GM12878 (cell line): ENCODE data around the gene CMSS1. TPM values are rescaled to one million over a fixed set of nuclear protein-coding genes. Genes with fewer than 3 reads are reported as not detected.

Experiments used
- ATAC-seq: fragments of 200-7000 bp; cut with Tn5 transposase; 3 replicates; pipeline ENCODE4 v1.9.1; 2020; ENCODE audit warnings: mild to moderate bottlenecking, moderate library complexity
- BruUV-seq: library from RNA; stranded (reverse); fragments of 400-500 nt; replicated peaks from 2 replicates; lab custom pipeline; 2021; lab: Mats Ljungman, UMichigan
- CTCF ChIA-PET: fragments of 300-600 bp; sonication (Branson Sonifier 250); formaldehyde crosslinking; extraction: SDS; loops from one replicate; lab custom pipeline; 2021; ENCODE audit warnings: inconsistent platforms; lab: Yijun Ruan, JAX
- POLR2A ChIA-PET: fragments of 350-600 bp; formaldehyde crosslinking; extraction: SDS; loops from one replicate; lab custom pipeline; 2021; ENCODE audit warnings: inconsistent platforms; lab: Charles Lee
- RAD21 ChIA-PET: fragments of 300-600 bp; sonication (Branson Sonifier 250); formaldehyde crosslinking; loops from one replicate; lab custom pipeline; 2023; ENCODE audit warnings: antibody characterized with exemption; ENCODE audit not compliant: unreplicated experiment; lab: Charles Lee
- SMC1A ChIA-PET: fragments of 300-600 bp; sonication (Branson Sonifier 250); formaldehyde crosslinking; loops from one replicate; lab custom pipeline; 2023; ENCODE audit not compliant: unreplicated experiment, uncharacterized antibody; lab: Charles Lee
- DNase-seq: peaks from one replicate; pipeline ENCODE4 v3.0.0-alpha.2; 2011; ENCODE audit warnings: low read depth, low spot score
- FAIRE-seq: peaks from 3 replicates; lab custom pipeline; 2011; peaks lifted over from hg19 to GRCh38; lab: Jason Lieb, UNC
- H2AFZ ChIP-seq: 2 replicates; pipeline ENCODE4 v1.6.0; 2011; ENCODE audit warnings: low read depth, low read length, control low read depth; ENCODE audit not compliant: control insufficient read depth
- H3K27ac ChIP-seq: 2 replicates; pipeline ENCODE4 v1.5.1; 2011; ENCODE audit warnings: control low read depth; ENCODE audit not compliant: control insufficient read depth, insufficient read depth
- H3K27me3 ChIP-seq, 2 experiments: replicated peaks in 1 of 2; 2 replicates each; pipeline versions ENCODE4 v1.6.0 to v1.6.1; 2011; ENCODE audit warnings: low read length in 1 of 2; ENCODE audit not compliant: control insufficient read depth in 2 of 2, insufficient read depth in 2 of 2
- H3K36me3 ChIP-seq, 2 experiments: 2 replicates each; pipeline ENCODE4 v1.5.1; 2011; ENCODE audit warnings: low read length in 1 of 2; ENCODE audit not compliant: control insufficient read depth in 2 of 2, insufficient read depth in 2 of 2
- H3K4me1 ChIP-seq: 2 replicates; pipeline ENCODE4 v1.6.1; 2011; ENCODE audit warnings: mild to moderate bottlenecking, low read length, moderate library complexity, mixed read lengths; ENCODE audit not compliant: control insufficient read depth, insufficient read depth
- H3K4me2 ChIP-seq: 2 replicates; pipeline ENCODE4 v1.6.0; 2011; ENCODE audit warnings: control low read depth; ENCODE audit not compliant: control insufficient read depth, insufficient read depth
- H3K4me3 ChIP-seq: fragments of 200-600 bp; sonication (generic); 2 replicates; pipeline ENCODE4 v1.5.1; 2016
- H3K79me2 ChIP-seq: 2 replicates; pipeline ENCODE4 v1.6.0; 2011; ENCODE audit warnings: low read length; ENCODE audit not compliant: control insufficient read depth, insufficient read depth
- H3K9ac ChIP-seq: 2 replicates; pipeline ENCODE4 v1.8.0; 2011; ENCODE audit warnings: low read length, control low read depth, mixed read lengths; ENCODE audit not compliant: control insufficient read depth, insufficient read depth
- H3K9me3 ChIP-seq: replicated peaks from 3 replicates; pipeline ENCODE4 v1.5.1; 2011; ENCODE audit warnings: mild to moderate bottlenecking, low read length; ENCODE audit not compliant: control insufficient read depth, insufficient read depth
- H4K20me1 ChIP-seq: 2 replicates; pipeline ENCODE4 v1.6.0; 2011; ENCODE audit not compliant: control insufficient read depth, insufficient read depth
- CBX5 ChIP-seq: sonication (generic); IDR thresholded peaks from 2 replicates; pipeline ENCODE4 v1.6.1; 2016; ENCODE audit warnings: low read depth, moderate library complexity, mild to moderate bottlenecking, inconsistent platforms
- FOS ChIP-seq: IDR thresholded peaks from 3 replicates; pipeline ENCODE4 v1.6.1; 2011; ENCODE audit warnings: borderline replicate concordance; ENCODE audit not compliant: insufficient read length; ENCODE audit errors: extremely low read depth
- POLR2AphosphoS2 ChIP-seq: IDR thresholded peaks from 2 replicates; pipeline ENCODE4 v1.6.1; 2011; ENCODE audit warnings: low read depth, mild to moderate bottlenecking, low read length, improper control_type of control experiment, moderate library complexity
- RAD21 ChIP-seq: IDR thresholded peaks from 2 replicates; pipeline ENCODE4 v1.6.1; 2011; ENCODE audit warnings: mild to moderate bottlenecking, low read depth, low read length, moderate library complexity; ENCODE audit not compliant: insufficient read depth
- SMC3 ChIP-seq: IDR thresholded peaks from 2 replicates; pipeline ENCODE4 v1.6.1; 2011; ENCODE audit warnings: low read length, improper control_type of control experiment, borderline replicate concordance
- WGBS: methylation state at CpG from one replicate; pipeline ENCODE4 v1.1.6; 2016; ENCODE audit warnings: low lambda C conversion rate; ENCODE audit not compliant: insufficient replicate concordance, insufficient coverage; ENCODE audit errors: missing lambda C conversion rate; 5-methylcytosine and 5-hydroxymethylcytosine counted together
- in situ Hi-C: fragments of 300-500 bp; cut with MboI; formaldehyde crosslinking; loops from 9 replicates; pipeline ENCODE4 v1.14.3; 2018; ENCODE audit warnings: mixed read lengths
- intact Hi-C: fragments of 100-400 bp; cut with micrococcal nuclease; formaldehyde crosslinking; loops from one replicate; pipeline ENCODE4 v1.14.2; 2022; ENCODE audit not compliant: unreplicated experiment
- polyA plus RNA-seq, 11 experiments: library from polyadenylated mRNA; depleted of rRNA in 4 of 11; unstranded in 6 of 11; stranded (reverse) in 5 of 11; fragments of >200 nt; fragmentation: Nextera tagmentation in 4 of 11; fragmentation: Illumina TruSeq in 1 of 11; extraction: Ambion mirVana in 4 of 11; extraction: Trizol in 1 of 11; gene quantifications; 1 replicate in 1 of 11; 2 replicates in 10 of 11; pipeline versions ENCODE4 v1.2.1 to v1.2.3, GENCODE V29; 2011 to 2016; ENCODE audit warnings: inconsistent platforms in 2 of 11, missing spikeins in 2 of 11, low read depth in 1 of 11
- total RNA-seq, 4 experiments: library from RNA; depleted of rRNA in 3 of 4; stranded (reverse); fragments of >200 nt in 3 of 4; fragmentation: Illumina TruSeq in 1 of 4; extraction: Trizol in 1 of 4; gene quantifications; 2 replicates each; pipeline versions ENCODE4 v1.2.1 to v1.2.3, GENCODE V29; 2013 to 2021
- TF ChIP-seq, protein P1 (sequence below), 3 experiments: IDR thresholded peaks in 2 of 3; conservative IDR thresholded peaks in 1 of 3; 2 replicates each; pipeline ENCODE4 v1.5.1; 2011; ENCODE audit warnings: low read depth in 3 of 3, low read length in 3 of 3, mild to moderate bottlenecking in 3 of 3, control low read depth in 2 of 3, moderate library complexity in 2 of 3, inconsistent platforms in 1 of 3, mixed read lengths in 1 of 3; ENCODE audit not compliant: control insufficient read depth in 2 of 3, insufficient read depth in 1 of 3; ENCODE audit errors: extremely low read depth in 1 of 3

CMSS1 gene
- total and polyA plus RNA-seq, 10 of the 15 experiments (the other 5 are each of a cell fraction or from before 2014, with no cell fraction given) = 31.0 to 118 (median 70.1) TPM

- DNase-seq = no peak
- H3K4me1 ChIP-seq = no peaks in the 10 kb centered on the region
- WGBS = 69% methylated on average over 2 of the region's 2 CpGs
- H3K79me2 ChIP-seq = no peaks in the 10 kb centered on the region
- SMC1A ChIA-PET = no interaction called here
- H3K9ac ChIP-seq = no peak overlapping the region
- no peak overlapping the region for H3K27ac ChIP-seq
- peaks cover 3% of the 10 kb centered on the region; the same call in 1 of the 3 replicates for H3K9me3 ChIP-seq
- RAD21 ChIA-PET = no interaction called here
- H2AFZ ChIP-seq = no peak overlapping the region
- no peak for FAIRE-seq
- in situ Hi-C loops = no loop called here
- H3K27me3 ChIP-seq = no peaks in the 10 kb centered on the region
- no TSS peak for BruUV-seq
- TF ChIP-seq CBX5 (peak; percentile 62; the same call in 1 of the 2 replicates), POLR2AphosphoS2 (no peak)
- ATAC-seq = no peak
- H3K4me3 ChIP-seq = no peak overlapping the region
- POLR2A ChIA-PET = no interaction called here
- H3K36me3 ChIP-seq = no peaks in the 10 kb centered on the region
- H4K20me1 ChIP-seq = no peaks in the 10 kb centered on the region
- CTCF ChIA-PET = no interaction called here
- intact Hi-C loops = no loop called here
- H3K4me2 ChIP-seq = no peak overlapping the region
Measured at GRCh38 chr3:99805160-99805559, 12.5 kb upstream of the CMSS1 start.

- Histone ChIP-seq H3K36me3 (no peaks in the 10 kb centered on the region), H3K4me3 (no peak overlapping the region), H3K9me3 (peaks cover 3% of the 10 kb centered on the region; the same call in 1 of the 3 replicates), H3K4me1 (no peaks in the 10 kb centered on the region), H2AFZ (no peak overlapping the region; the same call in 1 of the 2 replicates), H4K20me1 (no peaks in the 10 kb centered on the region), H3K27me3 (no peaks in the 10 kb centered on the region), H3K9ac (no peak overlapping the region), H3K4me2 (no peak overlapping the region), H3K27ac (no peak overlapping the region), H3K79me2 (no peaks in the 10 kb centered on the region)
- ChIA-PET RAD21 (interaction anchor here (1.0 kb wide), 1 partner anchor 984 kb away, joined by 3 read pairs; no protein-coding TSS in a partner anchor), CTCF (interaction anchor here (0.7 to 2.4 kb wide), 20 partner anchors 9 to 991 kb away, joined by 3 to 13 read pairs (median 4); partner anchors contain the start of genes CMSS1 and NIT2), POLR2A (no interaction called here), SMC1A (interaction anchor here (0.6 to 1.5 kb wide), 7 partner anchors 16 to 993 kb away, joined by 3 to 5 read pairs (median 3); no protein-coding TSS in a partner anchor)
- no TSS peak for BruUV-seq
- TF ChIP-seq FOS (no peak), SMC3 (0 out of 2 replicates have a peak, but pooled peaks have one; percentile 21), RAD21 (peak; percentile 63)
- TF ChIP-seq, protein P1, sequence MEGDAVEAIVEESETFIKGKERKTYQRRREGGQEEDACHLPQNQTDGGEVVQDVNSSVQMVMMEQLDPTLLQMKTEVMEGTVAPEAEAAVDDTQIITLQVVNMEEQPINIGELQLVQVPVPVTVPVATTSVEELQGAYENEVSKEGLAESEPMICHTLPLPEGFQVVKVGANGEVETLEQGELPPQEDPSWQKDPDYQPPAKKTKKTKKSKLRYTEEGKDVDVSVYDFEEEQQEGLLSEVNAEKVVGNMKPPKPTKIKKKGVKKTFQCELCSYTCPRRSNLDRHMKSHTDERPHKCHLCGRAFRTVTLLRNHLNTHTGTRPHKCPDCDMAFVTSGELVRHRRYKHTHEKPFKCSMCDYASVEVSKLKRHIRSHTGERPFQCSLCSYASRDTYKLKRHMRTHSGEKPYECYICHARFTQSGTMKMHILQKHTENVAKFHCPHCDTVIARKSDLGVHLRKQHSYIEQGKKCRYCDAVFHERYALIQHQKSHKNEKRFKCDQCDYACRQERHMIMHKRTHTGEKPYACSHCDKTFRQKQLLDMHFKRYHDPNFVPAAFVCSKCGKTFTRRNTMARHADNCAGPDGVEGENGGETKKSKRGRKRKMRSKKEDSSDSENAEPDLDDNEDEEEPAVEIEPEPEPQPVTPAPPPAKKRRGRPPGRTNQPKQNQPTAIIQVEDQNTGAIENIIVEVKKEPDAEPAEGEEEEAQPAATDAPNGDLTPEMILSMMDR (IDR thresholded peaks at IDR 0.05 in 2 of 3, conservative IDR thresholded peaks at IDR 0.05 in 1 of 3; ENCODE audit: control insufficient read depth in 2 of 3, extremely low read depth in 1 of 3, insufficient read depth in 1 of 3, low read depth in 3 of 3, low read length in 3 of 3) = peak; percentile 71 to 84 (median 79)
- in situ Hi-C loops (no loop called here), intact Hi-C loops (no loop called here)
- 41% methylated on average over 4 of the region's 4 CpGs for WGBS
- FAIRE-seq (peak; percentile 84), DNase-seq (no peak), ATAC-seq (peak; percentile 58)
Measured at GRCh38 chr3:99808163-99808794, 9.4 kb upstream of the CMSS1 start.
